NCI-H2171 (cell line): ENCODE data around the gene PGLYRP2.

ENCODE experiments used
- DNase-seq: peaks from one replicate; lab custom pipeline; 2025; lab: John Stamatoyannopoulos, UW

The PGLYRP2 gene

DNA sequence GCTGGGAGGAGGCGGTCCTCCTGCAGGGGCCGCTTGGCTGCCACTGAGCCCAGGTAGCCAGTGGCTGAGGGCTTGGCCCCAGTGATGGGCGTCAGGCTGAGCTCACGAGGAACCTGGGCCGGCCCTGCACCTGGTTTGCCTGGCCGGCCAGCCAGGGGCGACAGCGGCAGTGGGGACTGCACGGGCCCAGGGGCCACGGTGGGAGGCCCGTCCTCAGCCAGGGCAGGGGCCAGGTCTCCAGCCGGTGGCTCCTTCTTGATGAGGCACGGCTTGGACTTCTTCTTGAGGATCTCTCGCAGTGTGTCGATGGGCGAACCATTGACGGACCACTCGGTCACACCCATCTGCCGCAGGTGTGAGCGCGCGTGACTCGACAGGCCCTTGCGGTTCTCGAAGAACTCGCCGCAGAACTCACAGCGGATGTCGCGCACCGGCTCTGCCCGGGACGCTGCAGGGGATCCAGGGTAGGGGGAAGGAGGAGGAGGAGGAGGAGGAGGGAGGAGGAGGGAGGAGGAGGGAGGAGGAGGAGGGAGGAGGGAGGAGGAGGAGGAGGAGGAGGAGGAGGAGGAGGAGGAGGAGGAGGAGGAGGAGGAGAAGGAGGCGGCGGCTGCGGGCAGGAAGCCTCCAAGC is 53.9 kb downstream of the PGLYRP2 start:
- no peak for DNase-seq

DNA sequence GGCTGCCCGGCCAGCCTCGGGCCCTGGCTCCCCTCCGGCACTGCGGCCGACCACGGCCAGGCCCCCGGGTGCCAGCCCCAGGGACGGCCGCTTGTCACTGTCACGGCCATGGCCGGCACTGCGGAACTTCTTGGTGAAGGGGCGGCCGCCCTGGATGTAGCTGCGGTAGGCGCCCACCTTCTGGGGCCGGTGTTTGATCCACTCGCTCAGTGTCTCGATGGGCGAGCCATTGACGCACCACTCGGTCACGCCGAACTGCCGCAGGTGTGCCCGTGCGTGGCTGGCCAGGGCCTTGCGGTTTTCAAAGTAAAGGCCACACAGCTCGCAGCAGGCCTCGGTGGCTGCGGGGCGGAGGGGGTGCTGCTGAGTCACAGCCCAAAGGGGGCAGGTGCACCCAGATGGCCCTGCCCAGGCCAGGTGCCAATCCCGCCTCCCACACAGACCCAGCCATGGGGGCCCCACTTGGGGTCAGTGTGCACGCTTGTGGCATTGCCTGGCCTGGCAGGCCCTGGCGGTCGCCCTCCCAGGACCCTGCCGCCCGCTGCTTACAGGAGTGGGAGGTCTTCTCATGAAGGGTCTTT is 54.5 kb downstream of the PGLYRP2 start:
- no peak for DNase-seq

GRCh38 chr19:15424121-15424520 is 55.2 kb downstream of the PGLYRP2 start:
- no peak for DNase-seq

DNA sequence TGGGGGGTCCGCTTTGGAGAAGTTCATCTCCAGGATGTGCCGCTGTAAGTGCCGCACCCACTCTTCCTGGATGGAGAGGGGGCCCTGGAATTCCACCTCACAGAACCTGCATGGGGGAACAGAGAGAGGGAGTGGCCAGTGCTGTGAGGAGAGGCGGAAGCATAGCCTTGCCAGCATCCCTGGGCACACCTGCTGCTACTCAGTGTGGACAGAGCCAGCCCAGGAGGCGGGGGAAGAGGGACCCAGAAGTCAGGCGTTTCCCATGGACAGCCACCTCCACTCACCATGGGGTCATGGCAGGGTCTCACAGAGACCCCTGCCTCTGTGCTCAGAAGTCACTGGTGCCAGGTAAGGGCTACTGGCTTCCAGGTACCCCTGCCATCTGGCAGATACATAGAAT is 56.2 kb downstream of the PGLYRP2 start:
- no peak for DNase-seq

GRCh38 chr19:15422296-15423075 is 56.8 kb downstream of the PGLYRP2 start:
- DNase-seq: no peak

DNA sequence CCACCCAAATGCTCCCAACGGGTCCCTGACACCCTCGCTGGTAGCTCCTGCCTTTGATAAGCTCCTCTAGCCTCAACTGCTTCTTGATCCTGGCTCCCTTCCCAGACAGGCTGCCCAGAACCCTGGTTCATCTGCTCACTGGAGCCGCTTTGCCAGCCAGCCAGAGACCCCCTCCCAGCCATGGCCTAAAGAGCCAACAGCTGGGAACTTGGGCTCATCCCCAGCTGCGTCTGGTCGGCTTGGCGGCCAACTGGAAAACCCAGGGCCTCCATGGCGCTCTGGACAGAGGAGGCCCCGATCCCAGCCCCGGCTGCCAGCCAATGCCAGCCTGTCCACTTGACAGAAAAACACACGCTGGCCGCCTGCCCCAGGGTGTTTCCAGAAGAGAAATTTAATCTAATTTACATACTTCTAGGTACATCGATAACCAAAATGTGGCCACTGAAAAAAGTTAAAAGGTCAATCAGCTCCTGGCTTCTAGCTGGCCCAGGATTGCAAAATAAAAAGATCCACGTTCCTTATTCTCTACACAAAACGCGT is 57.5 kb downstream of the PGLYRP2 start:
- DNase-seq: no peak

- DNase-seq: no peak
Measured at GRCh38 chr19:15421136-15421695, 58.1 kb downstream of the PGLYRP2 start.

- DNase-seq: no peak
Measured at GRCh38 chr19:15419413-15420025, 59.8 kb downstream of the PGLYRP2 start.
